Lower lobe of right lung (tissue), 2 donors: ENCODE data around the gene GCN1. TPM values are rescaled to one million over a fixed set of nuclear protein-coding genes. Genes with fewer than 3 reads are reported as not detected.

Experiments used
- ATAC-seq, 2 donors: fragments of 200-7000 bp; cut with Tn5 transposase; one replicate each; pipeline ENCODE4 v1.9.1; 2020 to 2022; ENCODE audit warnings: mild to moderate bottlenecking in 2 of 2, moderate library complexity in 2 of 2
- DNase-seq: peaks from one replicate; pipeline ENCODE4 v3.0.0-alpha.2; 2020
- H3K27ac ChIP-seq: fragments of 200-600 bp; one replicate; pipeline ENCODE4 v1.8.0; 2022
- H3K27me3 ChIP-seq: fragments of 200-600 bp; one replicate; pipeline ENCODE4 v1.8.0; 2022; ENCODE audit warnings: low read depth
- H3K36me3 ChIP-seq: fragments of 200-600 bp; one replicate; pipeline ENCODE4 v1.8.0; 2022; ENCODE audit warnings: mild to moderate bottlenecking
- H3K4me1 ChIP-seq: fragments of 200-600 bp; one replicate; pipeline ENCODE4 v1.8.0; 2022
- H3K4me3 ChIP-seq: fragments of 200-600 bp; one replicate; pipeline ENCODE4 v1.8.0; 2022; ENCODE audit warnings: mild to moderate bottlenecking
- H3K9me3 ChIP-seq: fragments of 200-600 bp; one replicate; pipeline ENCODE4 v1.8.0; 2022
- CTCF ChIP-seq: fragments of 200-600 bp; IDR thresholded peaks from one replicate; pipeline ENCODE4 v1.8.0; 2022; ENCODE audit warnings: antibody characterized with exemption, mild to moderate bottlenecking
- intact Hi-C: fragments of 100-400 bp; cut with DNase I; formaldehyde crosslinking; loops from one replicate; pipeline ENCODE4 v1.11.0; 2022
- total RNA-seq: library from RNA; stranded (reverse); fragmentation: NEBNext Ultra II Directional; extraction: Animal tissue kit (Norgen Biotek cat#: 25700); gene quantifications from one replicate; pipeline ENCODE4 v1.2.1, GENCODE V29; 2021
- donor health status: DM: no; HTN: yes; CAD: no; lungs with severe emphysema.

The GCN1 gene
- total RNA-seq, 1 donor from 2014 or later, result 73.6 TPM

GRCh38 chr12:120206228-120206627 lies 11.7 kb upstream of the GCN1 start:
- DNase-seq, result no peak
- Histone ChIP-seq H3K4me1 (peaks cover 3% of the 10 kb centered on the region), H3K4me3 (no peak overlapping the region), H3K27me3 (no peaks in the 10 kb centered on the region), H3K36me3 (peaks cover 30% of the 10 kb centered on the region), H3K9me3 (no peaks in the 10 kb centered on the region), H3K27ac (no peak overlapping the region)
- ATAC-seq, result no peak
- TF ChIP-seq CTCF, result no peak
- intact Hi-C loops, result no loop called here

- intact Hi-C loops, result no loop called here
- DNase-seq (no peak), ATAC-seq (no peak)
- no peak overlapping the region for H3K27ac ChIP-seq
- H3K36me3 ChIP-seq, result peaks cover 16% of the 10 kb centered on the region
- H3K27me3 ChIP-seq, result no peaks in the 10 kb centered on the region
- no peak for TF ChIP-seq CTCF
- H3K9me3 ChIP-seq, result no peaks in the 10 kb centered on the region
- H3K4me1 ChIP-seq, result peaks cover 15% of the 10 kb centered on the region
- H3K4me3 ChIP-seq, result no peak overlapping the region
These were observed 9.7 kb upstream of the GCN1 start for GRCh38 chr12:120204171-120204570.

- H3K36me3 ChIP-seq, result peaks cover 39% of the 10 kb centered on the region
- DNase-seq, result no peak
- intact Hi-C loops, result no loop called here
- H3K27me3 ChIP-seq, result no peaks in the 10 kb centered on the region
- no peak for ATAC-seq
- H3K4me3 ChIP-seq, result peak overlapping the region; percentile 96
- H3K27ac ChIP-seq, result peak overlapping the region; percentile 89
- no peak for TF ChIP-seq CTCF
- no peaks in the 10 kb centered on the region for H3K9me3 ChIP-seq
- H3K4me1 ChIP-seq, result peaks cover 45% of the 10 kb centered on the region
These were observed 5.9 kb upstream of the GCN1 start for GRCh38 chr12:120200364-120200800.

GRCh38 chr12:120199595-120200306 lies 5.2 kb upstream of the GCN1 start:
- H3K27me3 ChIP-seq, result no peaks in the 10 kb centered on the region
- intact Hi-C loops, result no loop called here
- H3K4me3 ChIP-seq, result peak overlapping the region; percentile 96
- DNase-seq (no peak), ATAC-seq (peak; percentile 0 to 1)
- H3K4me1 ChIP-seq, result peaks cover 51% of the 10 kb centered on the region
- no peak for TF ChIP-seq CTCF
- no peaks in the 10 kb centered on the region for H3K9me3 ChIP-seq
- H3K36me3 ChIP-seq, result peaks cover 39% of the 10 kb centered on the region
- peak overlapping the region; percentile 89 for H3K27ac ChIP-seq

- H3K36me3 ChIP-seq, result peaks cover 39% of the 10 kb centered on the region
- peaks cover 51% of the 10 kb centered on the region for H3K4me1 ChIP-seq
- no peaks in the 10 kb centered on the region for H3K9me3 ChIP-seq
- ATAC-seq, result no peak
- no peak for TF ChIP-seq CTCF
- no peak for DNase-seq
- H3K4me3 ChIP-seq, result peak overlapping the region; percentile 96
- intact Hi-C loops, result no loop called here
- no peak overlapping the region for H3K27ac ChIP-seq
- H3K27me3 ChIP-seq, result no peaks in the 10 kb centered on the region
These were observed 4.5 kb upstream of the GCN1 start for GRCh38 chr12:120199025-120199424.
